PC-3 (cell line): ENCODE results near the gene TCEA3. TPM values are rescaled to one million over a fixed set of nuclear protein-coding genes. Genes with fewer than 3 reads are reported as not detected.

ENCODE experiments used
- ATAC-seq: fragments of 200-7000 bp; cut with Tn5 transposase; 2 replicates; pipeline ENCODE4 v1.9.1; 2020; ENCODE audit warnings: mild to moderate bottlenecking, moderate library complexity
- BruUV-seq: library from RNA; stranded (reverse); fragments of 400-500 nt; replicated peaks from 2 replicates; lab custom pipeline; 2021; lab: Mats Ljungman, UMichigan
- CTCF ChIA-PET: fragments of 300-600 bp; sonication (Branson Sonifier 250); formaldehyde crosslinking; loops from one replicate; lab custom pipeline; 2022; ENCODE audit warnings: antibody characterized with exemption; lab: Charles Lee
- POLR2A ChIA-PET: fragments of 300-600 bp; sonication (Branson Sonifier 250); formaldehyde crosslinking; loops from one replicate; lab custom pipeline; 2022; ENCODE audit warnings: antibody characterized with exemption; ENCODE audit not compliant: unreplicated experiment; lab: Charles Lee
- DNase-seq: peaks from one replicate; pipeline ENCODE4 v3.0.0-alpha.2; 2015
- H2AFZ ChIP-seq: fragments of 300-600 bp; sonication (generic); 2 replicates; pipeline ENCODE4 v1.6.0; 2016; ENCODE audit warnings: antibody characterized with exemption, low read length
- H3F3A ChIP-seq: fragments of 300-600 bp; sonication (generic); one replicate; pipeline ENCODE4 v1.6.0; 2017; ENCODE audit warnings: antibody characterized with exemption, low read length, control low read depth, mild to moderate bottlenecking; ENCODE audit not compliant: unreplicated experiment
- H3K27ac ChIP-seq: fragments of 300-600 bp; sonication (generic); 2 replicates; pipeline ENCODE4 v1.5.1; 2016; ENCODE audit warnings: mild to moderate bottlenecking, low read length
- H3K27me3 ChIP-seq: fragments of 300-600 bp; sonication (generic); 2 replicates; pipeline ENCODE4 v1.6.1; 2016; ENCODE audit warnings: low read length, mixed read lengths
- H3K36me3 ChIP-seq: fragments of 300-600 bp; sonication (generic); 2 replicates; pipeline ENCODE4 v1.6.1; 2016; ENCODE audit warnings: low read depth, mixed run types, low read length, mixed read lengths
- H3K4me1 ChIP-seq: fragments of 300-600 bp; sonication (generic); 2 replicates; pipeline ENCODE4 v1.5.1; 2016; ENCODE audit warnings: low read length; ENCODE audit not compliant: insufficient read depth
- H3K4me2 ChIP-seq: fragments of 300-600 bp; sonication (generic); 2 replicates; pipeline ENCODE4 v1.6.0; 2016; ENCODE audit warnings: low read length
- H3K4me3 ChIP-seq: fragments of 300-600 bp; sonication (generic); 2 replicates; pipeline ENCODE4 v1.5.1; 2016; ENCODE audit warnings: mild to moderate bottlenecking, low read length, mixed read lengths
- H3K79me2 ChIP-seq: fragments of 300-600 bp; sonication (generic); 2 replicates; pipeline ENCODE4 v1.6.1; 2017; ENCODE audit warnings: low read length, mixed read lengths
- H3K9ac ChIP-seq: fragments of 300-600 bp; sonication (generic); 2 replicates; pipeline ENCODE4 v1.6.0; 2016; ENCODE audit warnings: mild to moderate bottlenecking, low read length
- H3K9me2 ChIP-seq: fragments of 300-600 bp; sonication (generic); replicated peaks from 2 replicates; pipeline ENCODE4 v1.6.1; 2016; ENCODE audit warnings: mixed run types, low read length, mixed read lengths
- H3K9me3 ChIP-seq: fragments of 300-600 bp; sonication (generic); 2 replicates; pipeline ENCODE4 v1.6.1; 2016; ENCODE audit warnings: low read length, mixed read lengths
- H4K20me1 ChIP-seq: fragments of 300-600 bp; sonication (generic); 2 replicates; pipeline ENCODE4 v1.6.1; 2016; ENCODE audit warnings: low read length, mixed read lengths
- CTCF ChIP-seq: fragments of 300-600 bp; sonication (generic); conservative IDR thresholded peaks from 2 replicates; pipeline ENCODE4 v1.5.1; 2017; ENCODE audit warnings: antibody characterized with exemption, low read depth, mild to moderate bottlenecking, low read length
- EZH2 ChIP-seq: fragments of 300-600 bp; sonication (generic); IDR thresholded peaks from one replicate; pipeline ENCODE4 v1.6.1; 2017; ENCODE audit warnings: antibody characterized with exemption, mild to moderate bottlenecking, low read length; ENCODE audit not compliant: unreplicated experiment
- EZH2phosphoT487 ChIP-seq: fragments of 300-600 bp; sonication (generic); IDR thresholded peaks from 2 replicates; pipeline ENCODE4 v1.6.1; 2018; ENCODE audit warnings: mild to moderate bottlenecking, antibody characterized with exemption, low read length, borderline replicate concordance
- intact Hi-C: fragments of 100-400 bp; cut with micrococcal nuclease; formaldehyde crosslinking; loops from 2 replicates; pipeline ENCODE4 v1.9.0; 2023
- total RNA-seq: library from RNA; depleted of rRNA; stranded (reverse); fragments of >200 nt; gene quantifications from 2 replicates; pipeline ENCODE4 v1.2.3, GENCODE V29; 2014

Gene TCEA3
- total RNA-seq, 1 experiment from 2014 or later = 23.6 TPM

GRCh38 chr1:23408797-23409290 lies 15.7 kb downstream of the TCEA3 start:
- H3K27me3 ChIP-seq = no peaks in the 10 kb centered on the region
- no peak overlapping the region for H3K4me3 ChIP-seq
- TF ChIP-seq EZH2phosphoT487 = no peak
- no peak for TF ChIP-seq CTCF
- TF ChIP-seq EZH2 = no peak
- ChIA-PET CTCF (no interaction called here), POLR2A (no interaction called here)
- no peak overlapping the region for H3K4me2 ChIP-seq
- H2AFZ ChIP-seq = no peak overlapping the region
- no peak overlapping the region for H3K9ac ChIP-seq
- H3K36me3 ChIP-seq = no peaks in the 10 kb centered on the region; the same call in 1 of the 2 replicates
- H3K9me3 ChIP-seq = no peaks in the 10 kb centered on the region
- ATAC-seq = no peak
- BruUV-seq = no TSS peak
- H3K27ac ChIP-seq = no peak overlapping the region
- no peaks in the 10 kb centered on the region for H3K9me2 ChIP-seq
- no peaks in the 10 kb centered on the region for H4K20me1 ChIP-seq
- intact Hi-C loops = no loop called here
- H3K79me2 ChIP-seq = no peaks in the 10 kb centered on the region
- H3F3A ChIP-seq = no peaks in the 10 kb centered on the region
- DNase-seq = no peak
- H3K4me1 ChIP-seq = peaks cover 7% of the 10 kb centered on the region

GRCh38 chr1:23407016-23407630 lies 17.4 kb downstream of the TCEA3 start:
- H3K4me3 ChIP-seq = no peak overlapping the region
- no TSS peak for BruUV-seq
- H3K9me3 ChIP-seq = no peaks in the 10 kb centered on the region
- POLR2A ChIA-PET = interaction anchor here (1.1 kb wide), 1 partner anchor 62 kb away, joined by 10 read pairs; no protein-coding TSS in a partner anchor
- no peak overlapping the region for H2AFZ ChIP-seq
- intact Hi-C loops = no loop called here
- DNase-seq (no peak), ATAC-seq (no peak)
- no peaks in the 10 kb centered on the region for H3K9me2 ChIP-seq
- no peaks in the 10 kb centered on the region; the same call in 1 of the 2 replicates for H3K36me3 ChIP-seq
- H3F3A ChIP-seq = peaks cover 4% of the 10 kb centered on the region
- TF ChIP-seq EZH2phosphoT487 (no peak), EZH2 (no peak), CTCF (no peak)
- no peak overlapping the region for H3K9ac ChIP-seq
- CTCF ChIA-PET = interaction anchor here (0.7 kb wide), 1 partner anchor 31 kb away, joined by 5 read pairs; no protein-coding TSS in a partner anchor
- H3K27me3 ChIP-seq = no peaks in the 10 kb centered on the region
- H4K20me1 ChIP-seq = no peaks in the 10 kb centered on the region
- H3K27ac ChIP-seq = no peak overlapping the region
- no peaks in the 10 kb centered on the region for H3K79me2 ChIP-seq
- H3K4me1 ChIP-seq = peaks cover 22% of the 10 kb centered on the region
- H3K4me2 ChIP-seq = no peak overlapping the region

DNA sequence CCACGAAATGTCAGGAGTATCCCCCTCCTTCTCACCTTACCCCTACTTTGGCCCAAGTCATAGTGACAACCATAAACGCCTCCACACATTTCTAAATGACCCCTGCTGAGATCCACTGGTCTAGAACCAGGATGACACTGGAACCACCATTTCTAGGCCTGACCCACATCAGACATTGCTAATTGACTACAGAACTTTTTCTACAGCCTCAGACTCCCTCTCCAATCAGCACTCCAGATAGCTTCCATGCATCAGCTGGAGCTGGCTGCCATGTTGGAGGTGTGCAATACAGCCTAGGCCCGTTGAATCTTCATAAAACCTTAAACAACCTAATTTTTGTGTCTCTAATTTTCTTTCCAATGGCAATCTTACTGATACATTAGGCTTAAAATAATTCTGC lies 18.6 kb downstream of the TCEA3 start:
- Histone ChIP-seq H3K4me3 (no peak overlapping the region), H3K9me3 (no peaks in the 10 kb centered on the region), H4K20me1 (no peaks in the 10 kb centered on the region), H2AFZ (no peak overlapping the region), H3K27me3 (no peaks in the 10 kb centered on the region), H3K4me2 (no peak overlapping the region), H3K79me2 (no peaks in the 10 kb centered on the region), H3K27ac (no peak overlapping the region), H3F3A (peaks cover 4% of the 10 kb centered on the region), H3K36me3 (no peaks in the 10 kb centered on the region; the same call in 1 of the 2 replicates), H3K9ac (no peak overlapping the region), H3K4me1 (peaks cover 22% of the 10 kb centered on the region), H3K9me2 (no peaks in the 10 kb centered on the region)
- ChIA-PET CTCF (no interaction called here), POLR2A (no interaction called here)
- ATAC-seq = no peak
- TF ChIP-seq EZH2 = no peak
- no peak for TF ChIP-seq CTCF
- TF ChIP-seq EZH2phosphoT487 = no peak
- intact Hi-C loops = no loop called here
- no TSS peak for BruUV-seq
- DNase-seq = no peak
